K562 (cell line): Measurements from ENCODE around the gene TULP1. TPM values are rescaled to one million over a fixed set of nuclear protein-coding genes. Genes with fewer than 3 reads are reported as not detected.

ENCODE experiments used
- ARID1B ChIP-seq: fragments of 450-650 bp; IDR thresholded peaks from 2 replicates; pipeline ENCODE4 v1.6.1; 2016; ENCODE audit warnings: antibody characterized with exemption, mild to moderate bottlenecking, inconsistent platforms
- CBFB ChIP-seq: sonication (generic); formaldehyde crosslinking; IDR thresholded peaks from 2 replicates; pipeline ENCODE4 v1.4.0; 2020; ENCODE audit warnings: mild to moderate bottlenecking, missing genetic modification reagents
- HOXB6 ChIP-seq: fragments of 250-450 bp; sonication (Bioruptor Pico); IDR thresholded peaks from 2 replicates; pipeline ENCODE4 v1.5.1; 2022; ENCODE audit warnings: mild to moderate bottlenecking, borderline replicate concordance
- MAZ ChIP-seq, 2 experiments: fragments of 450-650 bp in 1 of 2; sonication (generic) in 1 of 2; formaldehyde crosslinking; IDR thresholded peaks in 1 of 2; conservative IDR thresholded peaks in 1 of 2; 2 replicates each; pipeline versions ENCODE4 v1.4.0 to v1.5.0; 2020; ENCODE audit warnings: mild to moderate bottlenecking in 1 of 2, missing genetic modification reagents in 1 of 2
- MBD2 ChIP-seq: sonication (generic); IDR thresholded peaks from 2 replicates; pipeline ENCODE4 v1.6.1; 2016; ENCODE audit warnings: low read depth, borderline replicate concordance
- STAT5A ChIP-seq: IDR thresholded peaks from 2 replicates; pipeline ENCODE4 v1.6.1; 2012; ENCODE audit warnings: low read length, inconsistent platforms, borderline replicate concordance
- ZNF764 ChIP-seq: fragments of 250-450 bp; sonication (Bioruptor Pico); IDR thresholded peaks from 2 replicates; pipeline ENCODE4 v1.4.0; 2020; ENCODE audit warnings: low read depth, mild to moderate bottlenecking, moderate library complexity
- polyA plus RNA-seq, 8 experiments: library from polyadenylated mRNA; depleted of rRNA in 4 of 8; stranded (reverse) in 5 of 8; unstranded in 3 of 8; fragments of >200 nt; fragmentation: Nextera tagmentation in 2 of 8; fragmentation: Illumina TruSeq in 1 of 8; extraction: Ambion mirVana in 2 of 8; extraction: Trizol in 1 of 8; gene quantifications; 2 replicates each; pipeline versions ENCODE4 v1.2.1 to v1.2.3, GENCODE V29; 2011 to 2014; ENCODE audit warnings: inconsistent platforms in 1 of 8, missing spikeins in 1 of 8
- total RNA-seq, 7 experiments: library from RNA; depleted of rRNA in 6 of 7; stranded (reverse); fragments of >200 nt in 6 of 7; fragmentation: Illumina TruSeq in 2 of 7; extraction: Trizol in 2 of 7; gene quantifications; 2 replicates each; pipeline versions ENCODE4 v1.2.1 to v1.2.3, GENCODE V29; 2011 to 2021; ENCODE audit warnings: low replicate concordance in 1 of 7
- TF ChIP-seq, protein P1 (sequence below), 2 experiments: fragments of 450-650 bp in 1 of 2; sonication (generic) in 1 of 2; formaldehyde crosslinking; conservative IDR thresholded peaks; 2 replicates each; pipeline versions ENCODE4 v1.4.0 to v1.8.1; 2020 to 2022; ENCODE audit warnings: mild to moderate bottlenecking in 1 of 2, missing genetic modification reagents in 1 of 2
- TF ChIP-seq, protein P2 (sequence below): fragments of 250-450 bp; sonication (Bioruptor Pico); IDR thresholded peaks from 2 replicates; pipeline ENCODE4 v1.8.0; 2022; ENCODE audit warnings: inconsistent platforms

The TULP1 gene
- total and polyA plus RNA-seq, 9 of the 15 experiments (the other 6 are each of a cell fraction or from before 2014, with no cell fraction given), result 0.06 to 0.17 (median 0.09) TPM; not detected in 6

- TF ChIP-seq HOXB6 (CRISPR knock-in tag), result no peak
- TF ChIP-seq STAT5A, result no peak
- TF ChIP-seq, protein P1, sequence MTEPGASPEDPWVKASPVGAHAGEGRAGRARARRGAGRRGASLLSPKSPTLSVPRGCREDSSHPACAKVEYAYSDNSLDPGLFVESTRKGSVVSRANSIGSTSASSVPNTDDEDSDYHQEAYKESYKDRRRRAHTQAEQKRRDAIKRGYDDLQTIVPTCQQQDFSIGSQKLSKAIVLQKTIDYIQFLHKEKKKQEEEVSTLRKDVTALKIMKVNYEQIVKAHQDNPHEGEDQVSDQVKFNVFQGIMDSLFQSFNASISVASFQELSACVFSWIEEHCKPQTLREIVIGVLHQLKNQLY (CRISPR knock-in tag; conservative IDR thresholded peaks at IDR 0.05), result no peak
- 0 out of 2 replicates have a peak, but pooled peaks have one; percentile 36 for TF ChIP-seq CBFB
- TF ChIP-seq ZNF764, result no peak
- TF ChIP-seq, protein P2, sequence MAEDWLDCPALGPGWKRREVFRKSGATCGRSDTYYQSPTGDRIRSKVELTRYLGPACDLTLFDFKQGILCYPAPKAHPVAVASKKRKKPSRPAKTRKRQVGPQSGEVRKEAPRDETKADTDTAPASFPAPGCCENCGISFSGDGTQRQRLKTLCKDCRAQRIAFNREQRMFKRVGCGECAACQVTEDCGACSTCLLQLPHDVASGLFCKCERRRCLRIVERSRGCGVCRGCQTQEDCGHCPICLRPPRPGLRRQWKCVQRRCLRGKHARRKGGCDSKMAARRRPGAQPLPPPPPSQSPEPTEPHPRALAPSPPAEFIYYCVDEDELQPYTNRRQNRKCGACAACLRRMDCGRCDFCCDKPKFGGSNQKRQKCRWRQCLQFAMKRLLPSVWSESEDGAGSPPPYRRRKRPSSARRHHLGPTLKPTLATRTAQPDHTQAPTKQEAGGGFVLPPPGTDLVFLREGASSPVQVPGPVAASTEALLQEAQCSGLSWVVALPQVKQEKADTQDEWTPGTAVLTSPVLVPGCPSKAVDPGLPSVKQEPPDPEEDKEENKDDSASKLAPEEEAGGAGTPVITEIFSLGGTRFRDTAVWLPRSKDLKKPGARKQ (CRISPR knock-in tag), result 0 out of 2 replicates have a peak, but pooled peaks have one; percentile 40
- TF ChIP-seq ARID1B, result no peak
- TF ChIP-seq MAZ (CRISPR knock-in tag; conservative IDR thresholded peaks at IDR 0.05 in 1 of 2, IDR thresholded peaks at IDR 0.05 in 1 of 2), result peak; percentile 54 to 82
- no peak for TF ChIP-seq MBD2
- TF ChIP-seq, all 486 proteins: peak for 23
Measured at GRCh38 chr6:35522660-35523658, 10.3 kb upstream of the TULP1 start (continued).
